ENCODE results near the gene EVA1B.

EVA1B gene

DNA sequence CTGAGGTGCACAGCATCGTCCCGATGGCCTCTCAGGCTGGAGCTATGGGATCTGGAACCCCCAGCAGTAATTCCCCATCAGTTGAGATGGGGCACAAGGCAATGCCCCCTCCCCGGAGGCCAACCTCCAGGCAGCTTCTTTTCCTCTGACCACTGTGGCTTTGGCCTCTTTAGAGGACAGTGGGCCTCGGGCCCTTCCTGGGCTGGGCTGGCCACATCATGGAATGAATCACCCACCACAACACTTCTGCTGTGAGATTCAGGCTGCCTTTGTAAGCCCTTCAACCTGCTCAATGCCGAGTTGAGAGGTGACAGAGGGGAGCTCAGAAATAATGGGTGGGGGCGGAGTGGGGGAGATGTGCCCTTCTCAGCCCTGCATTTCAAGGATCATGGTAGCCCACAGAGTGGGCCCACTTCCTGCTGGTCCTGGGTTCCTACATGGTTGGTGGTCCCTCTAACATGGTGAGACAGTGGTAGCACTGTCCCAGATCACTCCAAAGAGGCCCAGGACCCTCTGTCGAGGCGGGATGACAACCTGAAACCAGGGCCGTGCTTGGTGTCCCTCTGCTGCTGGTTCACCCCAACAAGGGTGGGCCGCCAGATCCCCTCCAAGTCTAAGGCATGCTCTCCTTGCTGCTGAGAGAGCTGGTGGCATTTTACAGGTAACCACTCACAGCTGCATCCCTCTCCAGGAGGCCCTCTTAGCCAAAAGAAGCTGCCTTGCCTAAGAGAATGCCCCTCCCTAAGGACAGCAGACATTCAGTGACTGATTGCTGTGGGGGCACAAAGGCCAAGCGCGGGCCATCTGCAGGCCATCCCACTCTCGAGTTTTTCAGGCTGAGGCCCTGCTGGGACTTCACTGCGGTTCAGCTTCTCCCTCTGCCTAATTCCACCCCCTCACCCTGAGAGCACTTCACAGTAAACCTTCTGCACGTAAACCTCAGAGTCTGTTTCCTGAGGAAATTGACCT is 29.7 kb upstream of the EVA1B start:
- DNase-seq (ENCODE audit: low spot score in 2 of 2) (no peak), ATAC-seq (replicated peaks; ENCODE audit: extremely low read depth, poor library complexity, severe bottlenecking) (no peak)
- Mint-ChIP-seq H3K9me3 (no peaks in the 10 kb centered on the region), H3K27me3 (no peaks in the 10 kb centered on the region), H3K36me3 (ENCODE audit: insufficient read depth) (peaks cover 23% of the 10 kb centered on the region), H3K4me1 (peaks cover 6% of the 10 kb centered on the region), H3K4me3 (no peak overlapping the region), H3K27ac (ENCODE audit: low read depth) (no peak overlapping the region)

DNA sequence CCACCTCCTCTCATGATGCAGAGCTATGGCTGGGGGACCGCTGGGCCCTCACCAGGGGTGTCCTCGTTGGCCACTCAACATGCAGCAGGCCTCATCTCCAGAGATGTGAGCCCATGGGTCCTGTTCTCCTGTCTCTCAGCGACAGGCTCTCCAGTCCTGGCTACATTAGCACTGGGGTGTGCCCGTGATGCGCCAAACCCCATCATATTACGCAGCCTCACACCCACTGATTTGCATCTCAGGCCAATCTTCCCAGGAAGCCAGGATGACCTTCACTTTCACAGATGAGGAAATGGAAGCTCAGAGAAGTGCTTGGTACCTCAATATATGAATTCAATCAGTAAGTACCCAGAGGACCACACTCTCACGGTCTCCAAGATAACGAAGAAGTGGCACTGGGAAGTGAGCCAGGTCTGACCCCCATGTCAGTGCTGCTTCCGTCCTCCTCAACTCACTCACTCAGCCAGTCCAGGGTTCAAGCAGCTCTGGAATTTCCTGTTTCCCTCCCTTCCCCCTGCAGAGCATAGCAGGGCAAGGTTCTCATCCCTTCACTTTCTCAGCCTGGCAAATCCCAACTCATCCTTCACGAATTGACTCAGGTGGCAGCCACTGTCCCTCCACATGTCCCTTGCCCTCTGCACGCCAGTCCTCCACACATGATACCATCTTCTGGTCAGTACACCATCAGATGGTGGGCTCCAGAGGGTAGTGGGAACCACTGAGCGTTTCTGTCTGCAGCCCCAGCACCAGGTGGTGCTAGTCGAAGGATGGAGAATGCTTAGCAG is 28.9 kb upstream of the EVA1B start:
- Mint-ChIP-seq H3K27me3 (no peaks in the 10 kb centered on the region), H3K36me3 (ENCODE audit: insufficient read depth) (peaks cover 28% of the 10 kb centered on the region), H3K4me3 (no peak overlapping the region), H3K27ac (ENCODE audit: low read depth) (no peak overlapping the region), H3K9me3 (no peaks in the 10 kb centered on the region), H3K4me1 (peaks cover 6% of the 10 kb centered on the region)
- no peak for ATAC-seq (replicated peaks; ENCODE audit: extremely low read depth, poor library complexity, severe bottlenecking)
- DNase-seq (ENCODE audit: low spot score in 2 of 2) = no peak

DNA sequence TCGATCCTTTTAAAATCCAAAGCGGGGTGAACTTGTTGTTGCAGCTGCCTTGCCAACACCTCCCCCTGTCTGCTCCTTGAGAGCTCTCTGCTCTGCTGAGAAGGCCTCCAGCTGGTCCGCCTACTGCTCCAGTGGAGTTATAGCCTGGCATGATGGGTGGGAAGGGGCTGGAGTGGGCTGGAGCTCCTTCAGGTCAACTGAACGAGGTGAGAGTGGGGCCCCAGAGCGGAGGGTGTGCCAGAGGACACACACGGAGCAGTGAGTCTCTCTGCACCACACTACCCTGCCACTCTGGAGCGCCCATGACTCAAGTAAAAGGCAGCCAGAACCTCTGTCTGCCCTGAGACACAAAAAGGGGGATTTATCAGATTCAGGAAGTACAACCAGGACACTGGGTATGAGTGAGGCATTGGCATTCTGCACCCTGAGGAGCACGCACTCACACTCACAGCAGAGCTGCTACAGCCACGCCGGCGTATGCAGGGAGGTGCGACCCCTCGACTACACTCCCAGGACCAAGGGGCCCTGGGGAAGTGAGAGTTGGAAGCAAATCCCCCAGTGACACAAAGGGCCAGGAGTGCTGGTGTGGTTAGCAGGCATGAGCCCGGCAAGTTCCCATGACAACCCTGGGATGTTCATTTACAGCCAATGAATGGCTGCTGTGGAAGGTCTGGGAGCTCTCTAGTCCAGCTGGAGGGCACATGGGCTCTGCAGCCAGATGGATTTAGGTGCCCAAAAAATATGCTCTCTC is 28.0 kb upstream of the EVA1B start:
- Mint-ChIP-seq H3K27ac (ENCODE audit: low read depth) (no peak overlapping the region), H3K27me3 (no peaks in the 10 kb centered on the region), H3K4me3 (no peak overlapping the region), H3K36me3 (ENCODE audit: insufficient read depth) (peaks cover 34% of the 10 kb centered on the region), H3K9me3 (no peaks in the 10 kb centered on the region), H3K4me1 (peaks cover 6% of the 10 kb centered on the region)
- ATAC-seq (replicated peaks; ENCODE audit: extremely low read depth, poor library complexity, severe bottlenecking) (no peak), DNase-seq (ENCODE audit: low spot score in 2 of 2) (no peak)

DNA sequence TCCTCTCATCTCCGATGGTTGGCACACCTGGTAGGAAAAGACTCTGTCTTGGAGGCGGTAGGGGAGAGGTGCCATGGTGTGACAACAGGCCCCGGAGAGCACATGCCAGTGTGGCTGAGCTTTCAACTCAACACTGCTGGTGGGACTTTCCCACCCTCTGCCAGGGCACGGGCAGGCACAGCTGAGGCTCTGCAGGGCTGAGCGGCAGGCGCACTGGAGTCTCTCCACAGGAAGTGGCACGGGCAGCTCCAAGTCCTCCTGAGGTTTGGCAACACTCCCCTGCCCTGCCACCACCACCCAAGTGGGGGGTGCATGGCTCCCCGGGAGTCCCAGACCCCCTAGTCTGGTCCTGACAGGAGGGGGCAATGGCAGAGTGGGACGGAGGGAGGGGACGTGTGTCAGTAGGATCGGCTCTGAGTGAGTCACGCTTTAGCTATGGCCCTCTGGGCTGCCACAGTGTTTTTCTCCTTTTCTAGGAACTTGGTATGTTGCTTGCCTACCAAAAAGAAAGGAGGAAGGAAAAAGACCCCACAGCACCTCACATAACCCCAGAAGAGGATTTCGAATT is 27.3 kb upstream of the EVA1B start:
- no peak overlapping the region for H3K4me3 Mint-ChIP-seq
- no peaks in the 10 kb centered on the region for H3K9me3 Mint-ChIP-seq
- peaks cover 39% of the 10 kb centered on the region for H3K36me3 Mint-ChIP-seq (ENCODE audit: insufficient read depth)
- DNase-seq (ENCODE audit: low spot score in 2 of 2) (no peak), ATAC-seq (replicated peaks; ENCODE audit: extremely low read depth, poor library complexity, severe bottlenecking) (peak; percentile 84)
- H3K27ac Mint-ChIP-seq (ENCODE audit: low read depth) = no peak overlapping the region
- H3K27me3 Mint-ChIP-seq = no peaks in the 10 kb centered on the region
- peaks cover 6% of the 10 kb centered on the region for H3K4me1 Mint-ChIP-seq

DNA sequence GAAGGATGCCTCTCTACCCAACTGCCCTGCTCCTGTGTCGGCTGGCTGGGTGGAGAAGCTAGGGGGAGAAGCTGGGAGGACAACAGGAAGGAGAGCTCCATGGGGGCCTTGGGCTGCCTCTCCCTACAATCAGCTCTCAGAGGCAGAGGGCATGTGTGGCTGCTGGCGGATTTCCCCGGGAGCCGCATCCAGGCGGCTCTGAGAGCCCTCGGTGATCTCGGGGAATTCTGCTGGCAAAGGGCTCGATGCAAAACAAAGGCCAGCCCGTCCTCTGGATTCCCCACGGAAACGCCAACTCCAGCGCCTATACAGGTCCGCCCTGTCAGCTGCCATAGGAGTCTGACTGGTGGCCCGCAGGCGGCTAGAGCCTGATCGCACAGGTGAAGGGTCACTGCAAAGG is 26.4 kb upstream of the EVA1B start:
- Mint-ChIP-seq H3K27me3 (no peaks in the 10 kb centered on the region), H3K4me1 (peaks cover 7% of the 10 kb centered on the region), H3K9me3 (no peaks in the 10 kb centered on the region), H3K36me3 (ENCODE audit: insufficient read depth) (peaks cover 39% of the 10 kb centered on the region), H3K27ac (ENCODE audit: low read depth) (no peak overlapping the region), H3K4me3 (no peak overlapping the region)
- no peak for DNase-seq (ENCODE audit: low spot score in 2 of 2)
- no peak for ATAC-seq (replicated peaks; ENCODE audit: extremely low read depth, poor library complexity, severe bottlenecking)

DNA sequence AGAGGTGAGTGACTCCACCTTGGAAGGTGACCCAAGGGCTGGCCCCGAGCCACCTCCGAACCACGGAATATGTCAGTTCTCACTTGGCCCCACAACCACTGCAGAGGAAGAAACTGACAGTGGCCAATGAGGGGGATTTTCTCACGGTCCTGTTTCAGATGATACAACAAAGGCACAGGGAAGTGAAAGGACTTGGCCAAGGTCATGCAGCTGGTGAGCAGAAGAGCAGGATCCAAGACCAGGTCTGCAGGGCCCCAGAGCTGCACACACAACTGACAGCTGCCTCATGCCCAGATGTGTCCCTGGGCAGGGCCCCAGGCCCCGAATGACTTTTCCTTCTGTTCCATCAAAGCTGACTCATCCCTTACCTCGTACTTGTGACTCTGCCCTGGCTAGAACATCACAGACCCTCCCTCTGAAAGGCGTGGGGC is 25.8 kb upstream of the EVA1B start:
- Mint-ChIP-seq H3K36me3 (ENCODE audit: insufficient read depth) (peaks cover 33% of the 10 kb centered on the region), H3K27me3 (no peaks in the 10 kb centered on the region), H3K27ac (ENCODE audit: low read depth) (no peak overlapping the region), H3K4me1 (peaks cover 10% of the 10 kb centered on the region), H3K4me3 (no peak overlapping the region), H3K9me3 (no peaks in the 10 kb centered on the region)
- DNase-seq (ENCODE audit: low spot score in 2 of 2) (no peak), ATAC-seq (replicated peaks; ENCODE audit: extremely low read depth, poor library complexity, severe bottlenecking) (no peak)

DNA sequence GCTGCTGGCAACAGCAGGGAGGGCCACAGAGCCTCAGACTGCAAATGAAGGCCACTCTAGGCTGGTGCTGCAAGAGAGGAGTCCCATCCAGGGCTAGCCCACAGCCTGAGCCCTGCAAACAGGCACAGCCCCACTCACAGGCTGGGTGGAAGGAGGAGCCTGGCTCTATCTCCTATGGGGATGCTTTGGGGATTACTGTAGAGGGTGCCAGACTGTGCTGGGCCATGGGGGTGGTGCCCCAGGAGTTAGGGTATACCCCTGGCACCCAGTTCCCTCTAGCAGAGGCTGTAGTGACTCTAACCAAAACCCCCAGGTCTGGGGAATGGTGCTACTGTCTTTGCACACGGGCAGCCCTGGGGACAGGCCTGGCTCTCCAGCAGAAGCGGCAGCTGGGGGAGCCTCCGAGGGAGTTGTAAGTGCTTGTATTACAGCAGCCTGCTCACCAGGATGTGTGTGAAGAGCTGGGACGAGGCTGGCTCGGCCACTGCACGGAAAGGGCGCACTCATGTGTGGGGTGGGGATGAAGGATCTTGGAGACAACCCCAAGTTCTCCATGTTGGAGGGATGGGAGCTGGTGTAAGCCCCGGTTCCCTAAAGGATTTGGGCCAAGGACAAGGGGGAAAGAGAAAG is 23.4 kb upstream of the EVA1B start:
- Mint-ChIP-seq H3K27me3 (no peaks in the 10 kb centered on the region), H3K4me1 (peaks cover 10% of the 10 kb centered on the region), H3K36me3 (ENCODE audit: insufficient read depth) (peaks cover 28% of the 10 kb centered on the region), H3K9me3 (no peaks in the 10 kb centered on the region), H3K4me3 (no peak overlapping the region), H3K27ac (ENCODE audit: low read depth) (no peak overlapping the region)
- no peak for ATAC-seq (replicated peaks; ENCODE audit: extremely low read depth, poor library complexity, severe bottlenecking)
- DNase-seq (ENCODE audit: low spot score in 2 of 2) = no peak

DNA sequence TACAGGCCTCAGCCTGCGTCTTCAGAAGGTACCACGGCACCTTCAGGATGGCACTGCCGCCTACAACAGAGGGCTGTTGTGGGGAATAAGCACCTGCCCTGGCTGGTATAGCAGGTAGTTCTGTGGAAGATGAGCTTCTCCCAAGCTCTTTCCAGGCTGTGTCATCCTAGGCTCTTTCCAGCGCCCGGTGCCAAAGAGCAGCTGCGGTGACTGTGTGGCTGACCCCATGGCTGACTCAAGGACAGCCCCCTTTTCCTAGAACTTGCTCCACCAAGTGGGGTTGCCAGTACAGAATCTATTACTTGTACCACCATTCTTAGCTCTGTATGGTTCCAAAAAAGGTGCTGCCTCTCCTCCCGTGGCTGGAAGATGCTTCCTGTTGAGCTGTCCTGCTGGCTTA is 21.9 kb upstream of the EVA1B start:
- peaks cover 25% of the 10 kb centered on the region for H3K36me3 Mint-ChIP-seq (ENCODE audit: insufficient read depth)

DNA sequence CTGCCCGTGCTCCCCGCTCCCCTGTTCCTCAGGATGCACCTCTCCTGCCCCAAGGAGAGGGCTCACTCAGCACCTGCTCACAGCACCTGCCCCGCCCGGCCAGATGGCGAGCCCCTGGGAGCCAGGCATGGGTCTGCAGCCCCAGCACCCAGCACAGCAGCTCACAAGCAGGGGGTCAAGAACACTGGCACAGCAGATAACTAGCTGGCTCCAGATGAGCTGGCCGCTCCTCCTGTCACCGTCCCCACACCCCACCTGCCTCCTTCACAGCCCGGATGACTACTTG is 20.9 kb upstream of the EVA1B start:
- H3K4me1 Mint-ChIP-seq = peaks cover 4% of the 10 kb centered on the region
- H3K4me3 Mint-ChIP-seq = no peak overlapping the region
- H3K27ac Mint-ChIP-seq (ENCODE audit: low read depth) = no peak overlapping the region
- no peaks in the 10 kb centered on the region for H3K27me3 Mint-ChIP-seq
- H3K9me3 Mint-ChIP-seq = no peaks in the 10 kb centered on the region
- no peak for ATAC-seq (replicated peaks; ENCODE audit: extremely low read depth, poor library complexity, severe bottlenecking)
- peaks cover 27% of the 10 kb centered on the region for H3K36me3 Mint-ChIP-seq (ENCODE audit: insufficient read depth)
- no peak for DNase-seq (ENCODE audit: low spot score in 2 of 2)

More for the DNA sequence above, 21.9 kb upstream of the EVA1B start:
- peaks cover 6% of the 10 kb centered on the region for H3K4me1 Mint-ChIP-seq
- no peaks in the 10 kb centered on the region for H3K27me3 Mint-ChIP-seq
- DNase-seq (ENCODE audit: low spot score in 2 of 2) (no peak), ATAC-seq (replicated peaks; ENCODE audit: extremely low read depth, poor library complexity, severe bottlenecking) (no peak)
- no peaks in the 10 kb centered on the region for H3K9me3 Mint-ChIP-seq
- H3K4me3 Mint-ChIP-seq = no peak overlapping the region
- no peak overlapping the region for H3K27ac Mint-ChIP-seq (ENCODE audit: low read depth)

DNA sequence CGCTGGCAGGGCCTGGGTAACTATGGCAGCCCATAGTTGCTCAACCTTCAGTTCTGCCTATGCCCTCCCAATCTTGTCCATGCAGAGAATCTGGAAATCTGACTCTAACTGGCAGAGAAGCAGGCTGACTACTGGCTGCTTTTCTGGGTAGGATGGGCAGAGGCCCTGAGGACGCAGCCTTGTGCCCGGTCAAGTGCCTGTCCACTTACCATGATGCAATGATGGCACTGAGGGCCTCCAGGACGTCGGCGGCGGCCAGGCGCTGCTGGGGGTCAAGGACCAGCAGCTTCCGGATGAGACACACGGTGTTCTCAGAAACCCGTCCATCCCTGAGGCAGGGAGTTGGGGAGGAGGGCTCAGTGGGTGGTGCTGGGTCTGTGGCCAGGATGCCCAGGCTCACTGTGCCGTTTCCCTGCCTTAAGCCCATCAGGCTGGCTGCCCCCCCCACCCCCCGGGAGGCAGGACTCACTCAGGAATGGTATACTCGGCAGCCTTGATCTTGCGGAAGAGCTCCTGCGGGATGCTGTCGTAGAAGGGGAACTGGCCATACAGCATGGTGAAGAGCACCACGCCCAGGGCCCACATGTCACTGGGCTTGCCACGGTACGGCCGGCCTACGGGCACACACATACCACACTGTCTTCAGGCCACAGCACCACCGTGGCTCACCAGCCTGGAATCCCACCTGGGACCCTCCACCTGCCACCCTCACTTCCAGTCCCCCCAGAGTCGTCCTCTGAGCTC is 20.4 kb upstream of the EVA1B start:
- Mint-ChIP-seq H3K9me3 (no peaks in the 10 kb centered on the region), H3K4me3 (no peak overlapping the region), H3K27me3 (no peaks in the 10 kb centered on the region), H3K27ac (ENCODE audit: low read depth) (no peak overlapping the region), H3K36me3 (ENCODE audit: insufficient read depth) (peaks cover 27% of the 10 kb centered on the region), H3K4me1 (peaks cover 4% of the 10 kb centered on the region)
- ATAC-seq (replicated peaks; ENCODE audit: extremely low read depth, poor library complexity, severe bottlenecking) (no peak), DNase-seq (ENCODE audit: low spot score in 2 of 2) (no peak)

DNA sequence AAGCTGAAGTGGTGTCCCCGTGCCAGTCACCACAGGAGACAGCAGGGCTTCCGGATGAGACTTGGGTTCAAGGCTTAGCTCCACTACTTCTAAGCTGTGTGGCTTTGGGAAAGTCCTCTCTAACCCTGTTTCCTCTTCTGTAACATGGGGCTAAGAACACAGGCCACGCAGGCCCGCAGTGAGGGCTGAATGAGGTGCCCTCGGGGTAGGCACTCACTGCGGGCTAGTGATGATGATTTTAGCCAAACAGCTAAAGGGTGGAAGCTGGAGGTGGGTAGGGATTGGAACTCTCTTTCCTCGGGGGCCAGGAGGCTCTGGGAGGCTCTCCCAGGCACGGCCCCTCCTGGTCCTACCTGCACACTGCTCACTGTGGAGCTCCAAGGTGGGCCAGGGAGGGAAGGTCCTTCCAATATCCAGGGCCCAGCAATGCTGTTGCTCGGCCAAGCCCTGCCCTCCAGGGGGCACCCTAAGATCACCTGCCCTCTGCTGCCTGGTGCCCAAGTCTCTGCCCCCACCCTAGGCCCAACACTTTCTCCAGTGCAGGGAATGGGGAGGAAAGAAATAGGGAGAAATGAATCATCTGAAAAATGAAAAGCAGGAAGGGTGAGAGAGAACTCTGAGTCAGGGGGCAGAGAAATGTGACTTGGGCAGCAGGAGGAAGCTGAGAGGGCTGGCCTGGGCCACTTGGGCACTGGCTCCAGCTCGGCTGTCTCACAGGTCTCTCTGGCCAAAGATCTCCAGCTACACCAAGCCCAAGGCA is 19.2 kb upstream of the EVA1B start:
- ATAC-seq (replicated peaks; ENCODE audit: extremely low read depth, poor library complexity, severe bottlenecking) = no peak
- peak in 1 of 2 donors; percentile 40 for DNase-seq (ENCODE audit: low spot score in 2 of 2)
- H3K9me3 Mint-ChIP-seq = no peaks in the 10 kb centered on the region
- no peak overlapping the region for H3K4me3 Mint-ChIP-seq
- no peak overlapping the region for H3K27ac Mint-ChIP-seq (ENCODE audit: low read depth)
- H3K36me3 Mint-ChIP-seq (ENCODE audit: insufficient read depth) = peaks cover 22% of the 10 kb centered on the region
- peaks cover 4% of the 10 kb centered on the region for H3K4me1 Mint-ChIP-seq
- no peaks in the 10 kb centered on the region for H3K27me3 Mint-ChIP-seq

All from central memory CD8-positive, alpha-beta T cell (primary cell).